Measurements from ENCODE around the gene PPFIBP2.

DNA sequence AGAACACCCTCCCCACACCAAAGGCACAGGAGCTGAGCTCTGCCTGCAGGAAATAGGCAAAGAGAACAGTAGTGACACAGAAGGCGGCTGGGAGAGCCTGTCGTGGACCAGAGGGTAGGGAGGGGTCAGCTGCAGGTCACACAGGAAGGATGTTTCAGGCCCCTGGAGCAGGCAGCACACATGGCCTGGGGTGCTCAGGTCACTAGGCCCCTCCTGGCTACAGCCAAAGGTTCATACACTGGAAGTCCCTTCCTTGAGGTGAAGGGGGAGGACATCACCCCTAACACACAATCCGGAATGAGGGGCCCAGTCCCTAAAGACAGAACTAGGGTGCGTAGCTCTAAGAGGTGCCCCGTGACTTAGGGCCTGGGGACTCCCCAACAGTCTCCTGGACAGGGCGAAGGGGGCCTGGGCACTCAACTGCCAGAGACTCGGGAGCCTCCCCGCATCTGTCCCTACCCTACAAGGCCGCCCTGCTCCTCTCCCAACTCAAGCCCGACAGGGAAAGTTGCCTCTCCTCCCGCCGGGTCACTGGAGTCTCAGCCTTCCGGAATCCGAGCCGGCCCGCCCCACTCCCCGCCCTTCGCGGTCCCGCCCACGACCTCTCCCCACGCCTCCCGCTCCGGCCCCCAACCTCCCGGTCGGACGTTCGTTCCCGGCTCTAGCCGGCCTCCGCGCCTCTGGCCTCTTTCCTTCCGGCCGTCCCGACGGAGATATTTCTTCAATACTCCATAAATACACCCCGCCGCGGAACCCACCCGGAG is 159.3 kb downstream of the PPFIBP2 start, which contains the start of gene CYB5R2:
- TF ChIP-seq PHF8 (CRISPR knock-in tag; IDR thresholded peaks at IDR 0.05) (no peak), ATF7 (IDR thresholded peaks at IDR 0.05) (no peak), ATF7 (CRISPR knock-in tag; IDR thresholded peaks at IDR 0.05) (no peak)
- TF ChIP-seq, protein P1, sequence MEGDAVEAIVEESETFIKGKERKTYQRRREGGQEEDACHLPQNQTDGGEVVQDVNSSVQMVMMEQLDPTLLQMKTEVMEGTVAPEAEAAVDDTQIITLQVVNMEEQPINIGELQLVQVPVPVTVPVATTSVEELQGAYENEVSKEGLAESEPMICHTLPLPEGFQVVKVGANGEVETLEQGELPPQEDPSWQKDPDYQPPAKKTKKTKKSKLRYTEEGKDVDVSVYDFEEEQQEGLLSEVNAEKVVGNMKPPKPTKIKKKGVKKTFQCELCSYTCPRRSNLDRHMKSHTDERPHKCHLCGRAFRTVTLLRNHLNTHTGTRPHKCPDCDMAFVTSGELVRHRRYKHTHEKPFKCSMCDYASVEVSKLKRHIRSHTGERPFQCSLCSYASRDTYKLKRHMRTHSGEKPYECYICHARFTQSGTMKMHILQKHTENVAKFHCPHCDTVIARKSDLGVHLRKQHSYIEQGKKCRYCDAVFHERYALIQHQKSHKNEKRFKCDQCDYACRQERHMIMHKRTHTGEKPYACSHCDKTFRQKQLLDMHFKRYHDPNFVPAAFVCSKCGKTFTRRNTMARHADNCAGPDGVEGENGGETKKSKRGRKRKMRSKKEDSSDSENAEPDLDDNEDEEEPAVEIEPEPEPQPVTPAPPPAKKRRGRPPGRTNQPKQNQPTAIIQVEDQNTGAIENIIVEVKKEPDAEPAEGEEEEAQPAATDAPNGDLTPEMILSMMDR (CRISPR knock-in tag; IDR thresholded peaks at IDR 0.05) = no peak
